HG02938 (cell line): ENCODE measurements around the gene BBS5.
"Not testable (repeated sequence)": the region's sequence is repeated elsewhere in the genome, so short reads cannot be mapped to it uniquely, and the experiment has no call there.

Experiments
- ATAC-seq: cut with Tn5 transposase; IDR thresholded peaks from one replicate; pipeline ENCODE4 v1.9.1; 2021; ENCODE audit warnings: mild to moderate bottlenecking, moderate library complexity; ENCODE audit not compliant: unreplicated experiment

The BBS5 gene

GRCh38 chr2:169539460-169539859, 60.2 kb downstream of the BBS5 start:
- ATAC-seq = not testable (repeated sequence)

- no peak for ATAC-seq
Observed at GRCh38 chr2:169540146-169540545, 60.9 kb downstream of the BBS5 start.

- ATAC-seq = no peak
Observed at GRCh38 chr2:169542433-169542832, 63.1 kb downstream of the BBS5 start.

- ATAC-seq = no peak
Observed at GRCh38 chr2:169546756-169547155, 67.5 kb downstream of the BBS5 start.
